Thyroid gland (tissue), 4 donors: ENCODE measurements around the gene TAP1. TPM values are rescaled to one million over a fixed set of nuclear protein-coding genes. Genes with fewer than 3 reads are reported as not detected.
A peak's percentile ranks its signal among the peaks of the same experiment; 100 is the strongest.

Experiments
- DNase-seq, 2 donors: peaks; one replicate each; pipeline ENCODE4 v3.0.0-alpha.2; 2019
- H3K27ac ChIP-seq, 3 donors: fragments of 200-600 bp; sonication (generic); 1 replicate in 2 of 3; 2 replicates in 1 of 3; pipeline ENCODE4 v1.5.1; 2016 to 2019; ENCODE audit warnings: mild to moderate bottlenecking in 1 of 3, moderate library complexity in 1 of 3
- H3K27me3 ChIP-seq: fragments of 200-600 bp; sonication (generic); one replicate; pipeline ENCODE4 v1.5.1; 2019
- H3K36me3 ChIP-seq, 2 donors: fragments of 200-600 bp; sonication (generic); one replicate each; pipeline ENCODE4 v1.5.1; 2016 to 2019
- H3K4me1 ChIP-seq, 2 donors: fragments of 200-600 bp; sonication (generic); one replicate each; pipeline ENCODE4 v1.5.1; 2017 to 2019
- H3K4me3 ChIP-seq, 3 donors: fragments of 200-600 bp; sonication (generic); replicated peaks in 1 of 3; 1 replicate in 2 of 3; 2 replicates in 1 of 3; pipeline ENCODE4 v1.5.1; 2016; ENCODE audit warnings: mild to moderate bottlenecking in 1 of 3
- H3K9me3 ChIP-seq: fragments of 200-600 bp; sonication (generic); one replicate; pipeline ENCODE4 v1.5.1; 2017
- CTCF ChIP-seq, 6 experiments: fragments of 200-600 bp in 3 of 6; fragments of 450-650 bp in 3 of 6; sonication (generic) in 3 of 6; IDR thresholded peaks; one replicate each; pipeline ENCODE4 v1.5.1; 2016 to 2019; ENCODE audit warnings: antibody characterized with exemption in 6 of 6, mild to moderate bottlenecking in 2 of 6, inconsistent platforms in 1 of 6, moderate library complexity in 1 of 6
- POLR2A ChIP-seq, 2 donors: fragments of 450-650 bp; IDR thresholded peaks; one replicate each; pipeline ENCODE4 v1.6.1; 2017; ENCODE audit warnings: antibody characterized with exemption in 2 of 2, mild to moderate bottlenecking in 2 of 2, moderate library complexity in 1 of 2
- WGBS, 2 donors: methylation state at CpG; one replicate each; pipeline ENCODE4 v1.1.5; 2017; 5-methylcytosine and 5-hydroxymethylcytosine counted together
- intact Hi-C: fragments of 100-400 bp; cut with DNase I; formaldehyde crosslinking; loops from one replicate; pipeline ENCODE4 v1.15.1; 2023
- total RNA-seq, 4 donors: library from RNA; depleted of rRNA; stranded (reverse); fragments of >200 nt; gene quantifications; one replicate each; pipeline ENCODE4 v1.2.3, GENCODE V29; 2016

TAP1 gene
- total RNA-seq, 4 donors from 2014 or later, result 11.0 to 28.5 (median 22.5) TPM

GRCh38 chr6:32849126-32849525 is 4.4 kb downstream of the TAP1 start:
- Histone ChIP-seq H3K27me3 (no peaks in the 10 kb centered on the region), H3K9me3 (no peaks in the 10 kb centered on the region), H3K4me1 (peaks cover 0 to 16% of the 10 kb centered on the region in 2 donors), H3K4me3 (no peak overlapping the region), H3K36me3 (peaks cover 18 to 20% of the 10 kb centered on the region in 2 donors), H3K27ac (no peak overlapping the region)
- WGBS, 2 donors, result 81 to 91% methylated on average over 6 of the region's 6 CpGs
- TF ChIP-seq CTCF (IDR thresholded peaks at IDR 0.05) (no peak), POLR2A (IDR thresholded peaks at IDR 0.05) (no peak)
- intact Hi-C loops, result no loop called here
- no peak for DNase-seq

- Histone ChIP-seq H3K4me3 (no peak overlapping the region), H3K9me3 (no peaks in the 10 kb centered on the region), H3K4me1 (peaks cover 3 to 23% of the 10 kb centered on the region in 2 donors), H3K27ac (no peak overlapping the region), H3K27me3 (no peaks in the 10 kb centered on the region), H3K36me3 (peaks cover 18 to 20% of the 10 kb centered on the region in 2 donors)
- TF ChIP-seq CTCF (IDR thresholded peaks at IDR 0.05), result no peak
- no peak for TF ChIP-seq POLR2A (IDR thresholded peaks at IDR 0.05)
- intact Hi-C loops, result no loop called here
- 92 to 94% methylated on average over 6 to 7 of the region's 8 CpGs for WGBS, 2 donors
- no peak for DNase-seq
These were observed 5.7 kb downstream of the TAP1 start for GRCh38 chr6:32847795-32848194.

- 90 to 92% methylated on average over 10 of the region's 10 CpGs for WGBS, 2 donors
- H3K4me1 ChIP-seq, result peaks cover 3 to 21% of the 10 kb centered on the region in 2 donors
- no peaks in the 10 kb centered on the region for H3K27me3 ChIP-seq
- DNase-seq, result no peak
- H3K9me3 ChIP-seq, result no peaks in the 10 kb centered on the region
- H3K27ac ChIP-seq, result no peak overlapping the region
- intact Hi-C loops, result no loop called here
- no peak overlapping the region for H3K4me3 ChIP-seq
- TF ChIP-seq CTCF (IDR thresholded peaks at IDR 0.05) (no peak), POLR2A (IDR thresholded peaks at IDR 0.05) (no peak)
- peaks cover 18 to 20% of the 10 kb centered on the region in 2 donors for H3K36me3 ChIP-seq
These were observed 6.5 kb downstream of the TAP1 start for GRCh38 chr6:32847004-32847403.

- no peak for TF ChIP-seq CTCF (IDR thresholded peaks at IDR 0.05)
- TF ChIP-seq POLR2A (IDR thresholded peaks at IDR 0.05), result no peak
- Histone ChIP-seq H3K36me3 (peaks cover 17 to 24% of the 10 kb centered on the region in 2 donors), H3K27me3 (no peaks in the 10 kb centered on the region), H3K4me3 (no peak overlapping the region), H3K4me1 (peaks cover 3 to 15% of the 10 kb centered on the region in 2 donors), H3K9me3 (no peaks in the 10 kb centered on the region), H3K27ac (peak overlapping the region in 2 of 3 donors; percentile 89 to 98)
- 83 to 84% methylated on average over 10 of the region's 10 CpGs for WGBS, 2 donors
- no peak for DNase-seq
- intact Hi-C loops, result no loop called here
These were observed 8.1 kb downstream of the TAP1 start for GRCh38 chr6:32845384-32845884.

GRCh38 chr6:32844839-32845383 is 8.6 kb downstream of the TAP1 start:
- H3K4me3 ChIP-seq, result peak overlapping the region in 1 of 3 donors; percentile 82

More at GRCh38 chr6:32844839-32845383, 8.6 kb downstream of the TAP1 start:
- peaks cover 14 to 20% of the 10 kb centered on the region in 2 donors for H3K36me3 ChIP-seq
- H3K27ac ChIP-seq, result peak overlapping the region; percentile 78 to 98 (median 89)
- no peaks in the 10 kb centered on the region for H3K27me3 ChIP-seq
- 31 to 33% methylated on average over 16 to 19 of the region's 19 CpGs for WGBS, 2 donors
- no peaks in the 10 kb centered on the region for H3K9me3 ChIP-seq
- DNase-seq, result no peak
- TF ChIP-seq CTCF (IDR thresholded peaks at IDR 0.05), result no peak
- peak in 1 of 2 donors; percentile 60 for TF ChIP-seq POLR2A (IDR thresholded peaks at IDR 0.05)
- intact Hi-C loops, result no loop called here
- H3K4me1 ChIP-seq, result peaks cover 3 to 15% of the 10 kb centered on the region in 2 donors
